ENCODE measurements around the gene TBC1D22B.

The TBC1D22B gene

DNA sequence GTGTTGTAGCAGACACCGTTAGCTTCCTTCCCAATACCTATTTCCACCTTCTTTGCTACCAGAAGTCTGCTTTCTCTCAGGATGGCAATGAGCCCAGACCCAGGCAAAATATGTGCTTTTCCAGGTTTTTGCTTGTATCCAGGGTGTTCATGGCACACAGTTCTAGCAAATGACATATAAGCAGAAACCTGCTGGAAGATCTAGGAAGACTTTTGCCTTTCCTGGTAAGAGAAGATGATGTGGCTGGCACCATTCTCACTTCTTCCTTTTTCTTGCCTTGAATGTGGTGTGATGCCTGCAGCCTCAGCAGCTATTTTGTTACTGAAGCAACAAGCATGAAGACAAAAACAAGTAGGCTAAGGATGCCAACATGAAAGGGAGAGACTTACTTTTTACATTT is 19.2 kb upstream of the TBC1D22B start:
- DNase-seq = no peak
- intact Hi-C loops (cut with DNase I) = no loop called here

DNA sequence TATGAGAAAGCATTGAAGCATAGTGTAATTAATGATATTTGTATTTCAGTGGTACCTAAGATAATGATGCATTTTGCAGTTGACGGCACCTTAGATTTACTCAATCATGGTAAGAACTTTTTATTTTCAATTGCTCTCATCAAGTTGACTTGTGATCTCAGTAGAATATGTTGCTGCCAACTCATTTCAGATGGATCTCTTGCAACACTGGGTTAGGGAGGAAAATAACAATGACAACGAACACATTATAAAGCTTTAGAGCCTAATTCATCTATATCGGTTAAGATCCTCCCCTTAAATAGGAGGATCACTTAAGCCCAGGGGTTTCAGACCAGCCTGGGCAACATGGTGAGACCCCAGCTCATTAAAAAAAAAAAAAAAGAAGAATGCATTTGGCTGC is 18.0 kb upstream of the TBC1D22B start:
- intact Hi-C loops (cut with DNase I) = no loop called here
- no peak for DNase-seq

DNA sequence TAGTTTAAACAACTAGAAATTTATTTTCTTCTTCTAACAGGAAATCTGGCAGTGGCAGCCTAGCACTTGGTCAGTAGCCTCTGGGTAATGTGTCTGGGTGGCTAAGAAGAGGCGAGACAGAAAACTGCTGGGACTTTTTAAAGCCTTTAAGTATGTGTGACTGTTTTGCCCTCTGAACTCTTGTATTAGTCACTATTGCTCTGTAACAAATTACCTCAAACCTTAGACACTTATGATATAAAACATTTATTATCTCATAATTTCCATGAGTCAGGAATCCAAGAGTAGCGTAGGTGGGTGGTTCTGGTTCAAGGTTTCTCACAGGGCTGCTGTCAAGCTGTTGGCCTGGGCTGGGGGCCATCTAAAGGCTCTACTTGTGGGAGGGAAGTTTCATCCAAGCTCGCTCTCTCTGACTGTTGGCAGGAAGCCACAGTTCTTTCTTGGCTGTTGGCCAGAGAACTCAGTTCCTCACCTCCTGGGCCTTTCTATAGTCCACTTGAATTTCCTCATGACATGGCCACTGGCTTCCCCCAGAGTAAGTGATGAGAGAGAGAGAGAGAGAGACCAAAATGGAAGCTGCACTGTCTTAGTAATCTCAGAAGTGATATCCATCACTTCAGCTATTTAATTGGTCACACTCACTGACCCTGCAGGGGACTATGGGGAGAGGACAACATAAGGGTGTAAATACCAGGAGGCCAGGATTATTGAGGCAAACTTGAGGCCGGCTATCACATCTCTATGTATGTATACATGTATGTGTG is 17.4 kb upstream of the TBC1D22B start:
- intact Hi-C loops (cut with DNase I) = no loop called here
- DNase-seq = peak in 41 of 42 donors; percentile 14 to 81 (median 61)

DNA sequence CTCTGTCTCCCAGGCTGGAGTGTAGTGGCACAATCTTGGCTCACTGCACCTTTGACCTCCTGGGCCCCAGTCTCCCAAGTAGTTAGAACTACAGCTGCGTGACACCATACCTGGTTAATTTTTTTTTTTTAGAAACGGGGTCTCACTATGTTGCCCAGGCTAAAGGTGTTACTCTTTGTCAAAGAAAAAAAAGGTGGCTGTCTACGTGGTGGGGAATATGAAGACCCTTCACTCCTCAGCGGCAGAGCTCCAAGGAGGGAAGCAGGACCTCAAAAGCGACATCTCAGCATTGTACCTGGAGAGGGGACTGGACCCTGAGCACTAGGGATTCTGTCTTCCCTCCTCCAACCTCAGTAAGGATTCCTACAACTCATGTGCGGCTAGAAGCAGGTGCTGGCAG is 16.4 kb upstream of the TBC1D22B start:
- no peak for DNase-seq
- intact Hi-C loops (cut with DNase I) = no loop called here

DNA sequence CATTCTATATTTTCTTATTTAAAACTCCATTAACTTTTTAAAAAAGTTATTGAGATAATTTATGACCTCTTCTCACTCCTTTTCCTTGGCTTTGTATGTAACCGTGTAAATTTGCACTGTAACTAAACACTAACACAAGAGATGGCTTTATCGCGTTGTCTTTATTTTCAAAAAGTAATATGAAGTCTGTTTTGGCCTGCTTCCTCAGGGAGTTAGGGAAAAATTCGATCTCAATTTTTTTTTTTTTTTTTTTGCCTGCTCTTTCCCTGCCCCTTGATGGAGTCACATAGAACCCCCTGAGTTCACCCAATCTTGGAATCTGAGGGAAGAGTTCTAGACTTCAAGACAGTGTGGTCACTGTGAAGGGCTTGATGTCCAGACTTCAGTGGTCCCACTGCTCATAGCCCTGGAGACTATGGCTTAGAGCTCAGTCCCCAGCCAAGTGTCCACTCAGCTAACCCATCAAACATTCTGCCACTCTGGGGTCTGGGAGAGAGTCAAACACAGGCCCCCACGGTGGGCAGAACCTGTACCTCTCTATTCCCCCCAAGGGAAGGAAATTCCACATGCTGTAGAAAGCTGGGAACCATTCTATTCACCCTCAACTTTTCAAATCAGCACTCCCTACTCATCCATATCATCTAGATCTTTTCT is 15.7 kb upstream of the TBC1D22B start:
- intact Hi-C loops (cut with DNase I) = no loop called here
- DNase-seq = no peak

DNA sequence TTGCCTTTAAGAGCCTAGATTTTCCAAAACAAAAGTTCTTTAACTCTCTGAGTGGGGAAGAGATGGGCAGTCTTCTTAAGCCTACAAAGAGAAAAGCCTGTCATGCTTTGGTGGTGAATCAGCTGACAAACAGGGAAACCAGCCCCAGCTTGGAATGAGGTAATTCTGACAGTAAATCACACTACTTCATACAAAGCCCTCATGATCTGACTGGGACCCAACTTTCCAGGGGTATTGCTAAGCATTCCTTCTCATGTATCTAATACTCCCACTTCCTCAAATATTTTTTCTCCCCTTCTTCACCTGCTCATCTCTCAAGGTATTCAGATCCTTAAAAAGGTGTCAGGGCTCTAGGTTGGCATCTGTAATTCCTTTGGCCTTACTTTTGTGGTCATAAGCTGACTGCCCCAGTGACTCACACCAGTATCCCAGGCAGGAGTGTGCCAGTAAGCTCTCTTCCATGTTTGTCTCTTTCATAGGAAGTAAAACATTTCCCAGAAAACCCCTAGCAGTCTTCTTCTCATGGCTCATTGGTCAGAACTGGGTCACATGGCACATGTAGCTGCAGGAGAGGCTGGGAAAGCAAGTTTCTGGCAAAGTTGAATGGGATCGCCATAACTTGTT is 15.0 kb upstream of the TBC1D22B start:
- intact Hi-C loops (cut with DNase I) = no loop called here
- no peak for DNase-seq

DNA sequence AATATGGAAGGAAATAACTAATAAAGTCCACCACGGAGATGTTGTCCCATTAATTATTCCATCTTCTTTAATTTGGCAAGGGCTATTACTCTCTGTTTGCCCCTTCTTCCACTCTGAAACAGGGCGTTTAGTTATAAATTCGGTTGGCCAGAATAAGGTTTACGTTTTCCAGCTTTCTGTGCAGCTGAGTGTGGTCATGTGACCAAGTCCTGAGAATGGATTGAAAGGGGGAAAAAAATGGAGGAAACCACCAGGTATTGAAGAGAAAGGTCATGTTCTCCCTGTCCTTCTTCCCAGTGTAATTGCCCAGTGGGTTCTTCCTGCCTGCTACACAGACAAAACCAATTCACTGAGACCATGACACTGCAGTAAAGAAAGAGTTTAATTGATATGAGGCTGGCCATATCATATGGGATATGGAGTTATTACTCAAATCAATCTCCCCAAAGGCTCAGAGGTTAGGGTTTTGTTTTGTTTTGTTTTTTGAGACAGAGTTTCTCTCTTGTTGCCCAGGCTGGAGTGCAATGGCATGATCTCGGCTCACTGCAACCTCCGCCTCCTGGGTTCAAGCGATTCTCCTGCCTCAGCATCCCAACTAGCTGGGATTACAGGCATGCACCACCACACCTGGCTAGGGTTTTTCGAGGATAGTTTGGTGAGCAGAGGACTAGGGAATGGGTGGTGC is 14.3 kb upstream of the TBC1D22B start:
- intact Hi-C loops (cut with DNase I) = no loop called here
- DNase-seq = no peak

DNA sequence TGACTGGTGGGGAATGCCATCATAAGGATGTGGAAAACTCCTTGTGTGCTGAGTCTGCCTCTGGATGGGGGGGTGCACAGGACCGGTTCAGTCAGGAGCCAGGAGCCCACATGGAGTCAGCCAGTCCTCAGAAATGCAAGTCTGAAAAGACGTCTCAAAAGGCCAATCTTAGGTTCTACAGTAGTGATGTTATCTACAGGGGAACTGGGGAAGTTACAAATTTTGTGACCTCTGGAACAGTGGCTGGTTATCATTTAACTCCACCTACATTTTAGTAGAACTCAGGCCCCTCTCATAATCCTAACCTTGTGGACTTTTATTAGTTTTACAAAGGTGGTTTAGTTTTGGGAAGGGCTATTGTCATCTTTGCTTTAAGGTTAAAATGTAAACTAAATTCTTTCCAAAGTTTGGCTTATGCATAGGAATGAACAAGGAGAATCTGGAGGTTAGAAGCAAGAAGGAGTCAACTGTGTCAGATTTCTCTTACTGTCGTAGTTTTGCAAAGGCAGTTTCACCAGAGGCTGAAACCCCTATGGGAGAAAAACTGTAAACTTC is 13.7 kb upstream of the TBC1D22B start:
- no peak for DNase-seq
- intact Hi-C loops (cut with DNase I) = no loop called here

DNA sequence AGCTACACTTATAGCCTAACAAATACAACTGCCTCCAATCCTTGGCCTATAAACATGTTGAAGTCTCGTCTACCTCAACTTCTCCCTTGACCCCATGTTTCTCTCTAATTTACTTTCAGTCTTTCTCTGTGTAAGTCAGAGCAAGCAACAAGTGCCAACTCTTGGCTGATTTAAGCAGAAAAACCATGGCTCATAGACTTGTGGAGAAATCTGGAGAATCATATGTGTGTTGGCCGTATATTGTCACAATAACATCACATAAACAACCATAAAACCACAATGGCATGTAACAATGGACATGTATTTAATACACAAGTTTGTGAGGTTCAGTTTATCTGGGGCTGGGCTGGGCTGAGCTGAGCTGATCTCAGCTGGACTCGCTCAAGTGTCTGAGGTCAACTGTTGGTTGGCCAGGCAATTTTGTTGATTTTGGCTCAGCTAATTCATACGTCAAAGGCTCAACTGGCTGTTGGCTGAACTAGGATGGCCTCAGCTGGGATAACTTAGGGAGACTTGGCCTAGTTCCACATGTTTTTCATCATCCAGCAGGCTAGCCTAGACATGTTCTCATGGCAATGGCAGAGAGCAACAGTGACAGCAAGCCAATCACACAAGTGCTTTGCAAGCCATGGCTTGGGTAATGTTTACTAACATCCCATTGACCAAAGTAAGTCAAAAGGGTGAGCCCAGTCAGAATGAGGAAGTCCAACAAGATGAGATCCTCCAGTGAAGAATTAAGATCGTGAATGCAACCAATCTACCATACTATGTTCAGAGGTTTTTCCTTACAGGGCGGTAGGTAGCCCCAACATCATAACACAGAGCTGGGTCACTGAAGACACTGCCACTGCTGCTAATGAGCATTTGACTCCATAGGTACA is 12.9 kb upstream of the TBC1D22B start:
- intact Hi-C loops (cut with DNase I) = no loop called here
- peak in 25 of 42 donors; percentile 6 to 68 (median 38) for DNase-seq

DNA sequence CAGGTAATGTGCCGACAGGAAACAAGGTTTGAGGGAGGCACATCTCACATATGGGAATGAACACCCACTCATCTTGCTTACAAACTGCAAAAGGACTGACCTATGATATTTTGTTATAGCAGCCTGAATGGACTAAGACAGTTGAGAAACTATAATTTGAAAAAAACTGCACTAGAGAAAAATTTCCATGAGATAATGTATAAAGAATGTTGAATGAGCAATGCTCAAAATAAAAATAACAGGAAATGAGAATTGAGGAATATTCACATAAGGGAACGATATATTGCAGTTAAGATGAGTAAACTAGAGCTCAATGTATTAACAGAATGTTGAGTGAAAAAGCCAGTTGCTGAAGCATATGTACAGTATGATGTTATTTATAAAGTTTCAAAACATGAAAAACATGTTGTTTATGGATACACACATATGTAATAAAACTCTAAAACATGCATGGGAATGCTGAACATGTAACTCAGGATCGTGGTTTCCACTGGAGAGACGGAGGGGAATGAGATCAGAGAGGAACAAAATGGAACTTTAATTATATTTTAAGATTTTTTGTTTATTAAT is 6.3 kb upstream of the TBC1D22B start:
- intact Hi-C loops (cut with DNase I) = no loop called here
- no peak for DNase-seq

DNA sequence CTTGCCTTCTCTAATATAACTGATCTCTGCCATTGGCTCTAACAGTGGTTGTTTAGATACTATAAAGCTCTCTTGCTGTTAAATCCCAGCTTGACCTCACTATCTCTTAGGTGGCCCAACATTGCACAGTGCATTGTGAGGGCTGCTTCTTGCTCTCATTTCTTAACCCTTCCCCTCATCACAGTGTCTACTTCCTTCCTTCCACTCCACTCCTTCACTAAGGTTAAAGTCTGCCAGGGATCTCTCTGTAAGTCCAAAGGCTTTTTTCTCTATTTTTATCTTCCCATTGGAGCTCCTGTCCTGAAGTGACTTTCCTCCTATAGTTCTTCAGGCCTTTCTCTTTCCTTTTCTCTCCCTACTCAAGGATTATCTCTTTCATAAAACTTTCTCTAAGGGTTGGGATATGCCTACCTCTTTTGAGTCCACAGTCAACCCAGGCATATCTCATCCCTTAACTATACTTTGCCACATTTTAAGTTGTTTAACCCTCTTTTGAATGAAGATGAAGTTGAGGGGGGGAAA is 4.0 kb upstream of the TBC1D22B start:
- no peak for DNase-seq
- intact Hi-C loops (cut with DNase I) = no loop called here

DNA sequence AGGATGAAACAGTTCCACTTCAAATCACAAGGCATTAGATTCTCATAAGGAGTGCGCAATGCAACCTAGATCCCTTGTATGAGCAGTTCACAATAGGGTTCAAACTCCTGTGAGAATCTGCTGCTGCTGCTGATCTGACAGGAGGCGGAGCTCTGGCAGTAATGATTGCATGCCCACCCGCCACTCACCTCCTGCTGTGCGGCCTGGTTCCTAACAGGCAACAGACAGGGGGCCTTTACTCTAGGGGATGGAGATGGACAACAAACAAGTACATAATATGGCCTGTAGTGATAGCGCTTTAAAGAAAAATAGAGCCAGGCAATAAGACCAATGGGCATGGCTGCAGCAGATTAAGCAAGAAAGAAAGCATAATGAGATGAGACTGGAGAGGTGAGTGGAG is 2.7 kb upstream of the TBC1D22B start:
- DNase-seq = no peak
- intact Hi-C loops (cut with DNase I) = no loop called here

DNA sequence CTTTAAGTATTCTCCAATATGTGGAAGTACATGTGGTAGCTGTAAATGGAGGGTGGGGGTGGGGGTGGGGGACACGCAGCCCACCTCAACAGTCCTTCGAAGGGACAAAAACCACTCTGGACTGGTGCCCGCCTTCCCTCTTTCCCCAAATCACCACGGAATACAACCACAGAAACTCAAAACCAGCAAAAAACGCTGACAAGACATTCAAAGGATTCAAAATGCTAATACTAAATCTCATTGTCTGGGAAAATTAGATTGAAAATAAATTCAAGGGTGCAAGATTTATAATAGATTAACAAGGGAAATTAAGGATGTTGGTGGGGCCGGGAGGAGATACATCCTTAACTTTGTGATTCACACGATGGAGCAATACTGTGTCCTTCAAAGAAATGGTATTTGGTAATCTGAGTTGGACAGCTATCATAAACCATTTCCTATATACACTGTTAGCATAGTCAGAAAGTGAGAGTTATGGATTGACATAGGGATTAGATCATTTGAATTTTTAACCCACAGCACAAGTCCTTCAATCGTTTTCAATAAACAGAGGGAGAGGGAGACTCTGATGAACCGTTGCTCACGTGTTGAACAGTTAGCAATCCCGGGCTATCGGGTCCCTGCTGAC is 766 bp upstream of the TBC1D22B start:
- intact Hi-C loops (cut with DNase I) = no loop called here
- DNase-seq = no peak

DNA sequence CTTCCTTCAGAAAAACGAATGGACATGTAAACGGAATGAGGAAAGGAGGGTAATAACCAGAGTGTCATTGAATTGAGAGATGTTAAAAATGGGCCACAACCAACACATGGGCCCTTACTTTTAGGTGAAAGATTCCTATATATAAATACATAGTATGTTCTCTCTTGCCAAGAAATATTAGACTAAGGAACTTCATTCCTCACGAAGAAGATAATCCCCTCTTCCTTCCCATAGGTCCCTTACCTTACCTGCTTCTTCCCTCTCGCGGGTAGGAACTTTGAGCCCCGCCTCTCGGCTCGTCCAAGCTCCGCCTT is 295 bp upstream of the TBC1D22B start:
- DNase-seq = no peak
- intact Hi-C loops (cut with DNase I) = no loop called here

DNA sequence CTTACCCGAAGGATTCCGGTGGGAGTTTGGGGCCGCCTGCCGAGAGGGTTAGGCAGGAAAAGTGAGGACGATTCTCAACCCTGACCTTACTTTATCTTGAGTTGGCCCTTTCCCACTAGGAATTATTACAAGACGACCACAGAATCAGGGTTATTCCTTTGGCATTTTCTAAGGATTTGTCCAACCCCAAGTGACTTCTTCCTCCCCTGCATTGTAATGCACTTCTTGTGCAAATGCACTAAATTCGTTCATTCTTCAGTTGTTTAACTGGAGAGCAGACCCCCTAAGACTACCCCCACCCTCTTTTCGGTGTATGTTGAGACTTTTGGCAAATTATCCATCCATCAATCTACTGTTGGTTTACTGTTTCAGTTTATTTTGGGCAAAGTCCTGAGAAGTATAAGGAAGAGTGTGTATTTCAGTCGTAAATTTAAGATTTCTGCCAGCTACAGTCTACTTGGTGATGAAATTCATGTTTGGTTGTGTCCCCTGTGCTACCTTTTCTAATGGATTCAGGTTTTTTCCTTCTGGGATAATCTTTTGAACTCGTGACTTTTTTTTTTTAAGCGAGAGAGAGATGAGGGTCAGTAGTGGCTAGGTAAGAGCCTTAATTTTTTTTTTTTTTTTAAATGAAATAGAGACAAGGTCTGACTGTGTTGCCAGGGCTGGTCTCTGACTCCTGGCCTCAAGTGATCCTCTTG is 983 bp downstream of the TBC1D22B start:
- intact Hi-C loops (cut with DNase I) = no loop called here
- no peak for DNase-seq

DNA sequence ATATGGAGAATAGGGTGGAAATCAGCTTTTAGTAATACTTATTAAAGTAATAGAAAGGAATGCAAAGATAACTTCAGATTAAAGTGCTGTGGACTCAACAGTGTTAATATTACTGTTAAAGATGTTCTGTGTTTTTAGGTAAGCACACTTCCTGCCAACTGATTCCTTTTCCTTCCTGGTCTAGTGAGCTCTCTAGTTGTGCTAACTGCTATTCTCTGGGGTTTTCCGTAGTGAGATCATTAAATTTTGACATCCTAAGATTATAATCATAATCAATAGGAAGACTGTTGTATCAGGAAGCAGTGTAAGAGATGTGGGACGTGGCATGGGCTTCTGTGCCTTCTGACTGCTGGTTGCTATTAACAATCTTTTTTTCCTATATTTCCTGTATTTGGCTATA is 1.6 kb downstream of the TBC1D22B start:
- intact Hi-C loops (cut with DNase I) = no loop called here
- DNase-seq = no peak

DNA sequence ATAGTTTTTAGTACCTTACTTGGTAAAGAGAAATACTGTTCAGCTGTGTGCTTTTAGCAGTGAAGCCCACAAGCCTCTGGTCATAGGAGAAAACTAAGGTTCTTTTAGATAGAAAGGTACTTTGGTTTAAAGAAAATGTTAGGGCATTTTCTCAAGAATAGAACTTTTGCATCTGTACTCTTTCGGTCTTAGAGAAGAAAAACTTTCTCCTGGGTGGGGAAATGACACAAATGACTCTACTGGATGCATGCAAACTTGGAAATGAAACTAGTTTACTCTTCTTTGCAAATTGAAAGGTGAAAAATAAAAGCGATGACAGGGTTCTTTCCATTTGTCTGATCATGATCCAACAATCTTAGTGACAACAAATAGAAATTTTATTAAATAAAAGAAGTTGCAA is 2.5 kb downstream of the TBC1D22B start:
- intact Hi-C loops (cut with DNase I) = no loop called here
- no peak for DNase-seq
